BE2C (cell line): ENCODE data around the gene PPP1CB.
"Not testable (repeated sequence)": the region's sequence is repeated elsewhere in the genome, so short reads cannot be mapped to it uniquely, and the experiment has no call there.

Experiments used
- DNase-seq: peaks from one replicate; pipeline ENCODE4 v3.0.0-alpha.2; 2020
- H3K27me3 ChIP-seq: fragments of 250-450 bp; sonication (Bioruptor Pico); 2 replicates; pipeline ENCODE4 v1.5.1; 2020; ENCODE audit warnings: mild to moderate bottlenecking
- H3K36me3 ChIP-seq: fragments of 250-450 bp; sonication (Bioruptor Pico); 2 replicates; pipeline ENCODE4 v1.5.1; 2020; ENCODE audit warnings: mild to moderate bottlenecking
- H3K4me1 ChIP-seq: fragments of 250-450 bp; sonication (Bioruptor Pico); 2 replicates; pipeline ENCODE4 v1.5.1; 2020
- H3K4me3 ChIP-seq: 2 replicates; pipeline ENCODE4 v1.5.1; 2011; ENCODE audit warnings: low read depth, low read length
- H3K9me3 ChIP-seq: fragments of 250-450 bp; sonication (Bioruptor Pico); 2 replicates; pipeline ENCODE4 v1.5.1; 2020
- CTCF ChIP-seq: IDR thresholded peaks from 2 replicates; pipeline ENCODE4 v1.5.1; 2012; ENCODE audit warnings: mild to moderate bottlenecking, low read depth, low read length

PPP1CB gene

GRCh38 chr2:28776471-28776870, 24.8 kb downstream of the PPP1CB start:
- H3K27me3 ChIP-seq: no peaks in the 10 kb centered on the region
- H3K9me3 ChIP-seq: no peaks in the 10 kb centered on the region
- peaks cover 43% of the 10 kb centered on the region for H3K36me3 ChIP-seq
- H3K4me3 ChIP-seq: no peak overlapping the region
- TF ChIP-seq CTCF: no peak
- H3K4me1 ChIP-seq: no peaks in the 10 kb centered on the region; the same call in 1 of the 2 replicates
- DNase-seq: no peak

- Histone ChIP-seq H3K36me3 (peaks cover 62% of the 10 kb centered on the region), H3K4me3 (no peak overlapping the region)
- TF ChIP-seq CTCF: no peak
Observed at GRCh38 chr2:28778392-28778791, 26.8 kb downstream of the PPP1CB start.

GRCh38 chr2:28779001-28779400, 27.4 kb downstream of the PPP1CB start:
- Histone ChIP-seq H3K27me3 (no peaks in the 10 kb centered on the region), H3K36me3 (peaks cover 68% of the 10 kb centered on the region), H3K4me3 (no peak overlapping the region), H3K4me1 (no peaks in the 10 kb centered on the region), H3K9me3 (no peaks in the 10 kb centered on the region)
- no peak for DNase-seq
- no peak for TF ChIP-seq CTCF

More at GRCh38 chr2:28778392-28778791, 26.8 kb downstream of the PPP1CB start:
- Histone ChIP-seq H3K9me3 (no peaks in the 10 kb centered on the region), H3K27me3 (no peaks in the 10 kb centered on the region), H3K4me1 (no peaks in the 10 kb centered on the region)
- no peak for DNase-seq

GRCh38 chr2:28780496-28780895, 28.9 kb downstream of the PPP1CB start:
- no peak for TF ChIP-seq CTCF
- H3K4me1 ChIP-seq: no peaks in the 10 kb centered on the region

GRCh38 chr2:28782423-28782822, 30.8 kb downstream of the PPP1CB start:
- H3K27me3 ChIP-seq: no peaks in the 10 kb centered on the region
- no peaks in the 10 kb centered on the region for H3K4me1 ChIP-seq
- no peak for TF ChIP-seq CTCF
- no peaks in the 10 kb centered on the region for H3K9me3 ChIP-seq
- H3K36me3 ChIP-seq: peaks cover 92% of the 10 kb centered on the region
- no peak for DNase-seq
- H3K4me3 ChIP-seq: no peak overlapping the region

More at GRCh38 chr2:28780496-28780895, 28.9 kb downstream of the PPP1CB start:
- Histone ChIP-seq H3K4me3 (no peak overlapping the region), H3K27me3 (no peaks in the 10 kb centered on the region), H3K9me3 (no peaks in the 10 kb centered on the region), H3K36me3 (peaks cover 78% of the 10 kb centered on the region)
- DNase-seq: no peak

GRCh38 chr2:28784570-28784969, 32.9 kb downstream of the PPP1CB start:
- H3K4me3 ChIP-seq, H3K27me3 ChIP-seq, H3K9me3 ChIP-seq, DNase-seq, H3K4me1 ChIP-seq: not testable (repeated sequence)
- peaks cover 90% of the 10 kb centered on the region for H3K36me3 ChIP-seq

GRCh38 chr2:28796620-28797019, 45.0 kb downstream of the PPP1CB start:
- peaks cover 89% of the 10 kb centered on the region for H3K36me3 ChIP-seq
- no peaks in the 10 kb centered on the region for H3K4me1 ChIP-seq
- no peak for TF ChIP-seq CTCF
- no peak for DNase-seq
- H3K27me3 ChIP-seq: no peaks in the 10 kb centered on the region
- no peak overlapping the region for H3K4me3 ChIP-seq
- H3K9me3 ChIP-seq: no peaks in the 10 kb centered on the region; the same call in 1 of the 2 replicates
